Trophoblast cell (in vitro differentiated cells and primary cell): Measurements from ENCODE around the gene CD33.

Source experiments
- DNase-seq, 2 donors: peaks; one replicate each; pipeline ENCODE4 v3.0.0-alpha.2; 2016
- H2AFZ ChIP-seq: 2 replicates; pipeline ENCODE4 v1.6.1; 2013; ENCODE audit warnings: low read length, moderate library complexity, mild to moderate bottlenecking; ENCODE audit not compliant: insufficient read depth, poor library complexity
- H2AK5ac ChIP-seq: 2 replicates; pipeline ENCODE4 v1.6.1; 2013; ENCODE audit warnings: mild to moderate bottlenecking, low read length
- H2BK120ac ChIP-seq: 2 replicates; pipeline ENCODE4 v1.6.1; 2013; ENCODE audit warnings: low read length, mild to moderate bottlenecking, moderate library complexity; ENCODE audit not compliant: insufficient read depth, poor library complexity
- H2BK12ac ChIP-seq: 2 replicates; pipeline ENCODE4 v1.6.1; 2013; ENCODE audit warnings: mild to moderate bottlenecking, low read length, moderate library complexity
- H2BK5ac ChIP-seq: 2 replicates; pipeline ENCODE4 v1.6.1; 2013; ENCODE audit warnings: low read length, low read depth, moderate library complexity, mild to moderate bottlenecking; ENCODE audit not compliant: poor library complexity
- H3K14ac ChIP-seq: 2 replicates; pipeline ENCODE4 v1.6.1; 2013; ENCODE audit warnings: mild to moderate bottlenecking, low read length
- H3K18ac ChIP-seq: 2 replicates; pipeline ENCODE4 v1.6.1; 2013; ENCODE audit warnings: mild to moderate bottlenecking, low read length
- H3K23ac ChIP-seq: 2 replicates; pipeline ENCODE4 v1.6.1; 2013; ENCODE audit warnings: low read length
- H3K27ac ChIP-seq: 2 replicates; pipeline ENCODE4 v1.5.1; 2013; ENCODE audit warnings: low read depth, mild to moderate bottlenecking, inconsistent platforms, low read length, moderate library complexity
- H3K27me3 ChIP-seq: 2 replicates; pipeline ENCODE4 v1.6.1; 2013; ENCODE audit warnings: inconsistent platforms, mild to moderate bottlenecking, low read length, moderate library complexity; ENCODE audit not compliant: insufficient read depth
- H3K36me3 ChIP-seq, 2 experiments: 1 replicate in 1 of 2; 2 replicates in 1 of 2; pipeline ENCODE4 v1.6.1; 2013; ENCODE audit warnings: low read length in 2 of 2, mild to moderate bottlenecking in 2 of 2, moderate library complexity in 1 of 2; ENCODE audit not compliant: insufficient read depth in 2 of 2, control insufficient read depth in 1 of 2
- H3K4ac ChIP-seq: 2 replicates; pipeline ENCODE4 v1.6.1; 2013; ENCODE audit warnings: low read depth, mild to moderate bottlenecking, low read length, moderate library complexity
- H3K4me1 ChIP-seq, 2 experiments: 1 replicate in 1 of 2; 2 replicates in 1 of 2; pipeline ENCODE4 v1.6.1; 2013; ENCODE audit warnings: low read length in 2 of 2, mild to moderate bottlenecking in 2 of 2, moderate library complexity in 1 of 2; ENCODE audit not compliant: insufficient read depth in 2 of 2, control insufficient read depth in 1 of 2
- H3K4me2 ChIP-seq: 2 replicates; pipeline ENCODE4 v1.6.1; 2013; ENCODE audit warnings: inconsistent platforms, mild to moderate bottlenecking, low read length, moderate library complexity
- H3K4me3 ChIP-seq: 2 replicates; pipeline ENCODE4 v1.5.1; 2013; ENCODE audit warnings: mild to moderate bottlenecking, low read depth, low read length, inconsistent platforms
- H3K79me1 ChIP-seq: one replicate; pipeline ENCODE4 v1.6.1; 2013; ENCODE audit warnings: low read length
- H3K79me2 ChIP-seq: 2 replicates; pipeline ENCODE4 v1.6.1; 2013; ENCODE audit warnings: low read length, mild to moderate bottlenecking; ENCODE audit not compliant: control insufficient read depth, insufficient read depth, poor library complexity
- H3K9ac ChIP-seq: 2 replicates; pipeline ENCODE4 v1.6.1; 2013; ENCODE audit warnings: mild to moderate bottlenecking, low read length
- H3K9me3 ChIP-seq: 2 replicates; pipeline ENCODE4 v1.6.1; 2013; ENCODE audit warnings: low read depth, mild to moderate bottlenecking, control low read depth, inconsistent platforms, low read length; ENCODE audit not compliant: insufficient read depth
- H4K12ac ChIP-seq: 2 replicates; pipeline ENCODE4 v1.6.1; 2013; ENCODE audit warnings: low read depth, mild to moderate bottlenecking, low read length, moderate library complexity
- H4K8ac ChIP-seq: 2 replicates; pipeline ENCODE4 v1.6.1; 2013; ENCODE audit warnings: low read depth, mild to moderate bottlenecking, low read length, moderate library complexity
- H4K91ac ChIP-seq: one replicate; pipeline ENCODE4 v1.6.1; 2013; ENCODE audit warnings: low read depth, mild to moderate bottlenecking, low read length, moderate library complexity
- WGBS: extraction: QIAGEN DNeasy Blood & Tissue Kit; methylation state at CpG from one replicate; pipeline ENCODE4 v1.1.7; 2013; ENCODE audit warnings: missing lambda C conversion rate; ENCODE audit not compliant: insufficient read length, insufficient coverage; ENCODE audit errors: extremely low coverage; 5-methylcytosine and 5-hydroxymethylcytosine counted together

CD33 gene

GRCh38 chr19:51200071-51200666 lies 24.7 kb upstream of the CD33 start:
- no peak overlapping the region for H2AK5ac ChIP-seq
- no peak overlapping the region for H4K12ac ChIP-seq
- no peak overlapping the region for H3K23ac ChIP-seq
- no peak overlapping the region for H2BK5ac ChIP-seq
- H3K36me3 ChIP-seq, result no peaks in the 10 kb centered on the region
- no peak overlapping the region for H3K27ac ChIP-seq
- no peak overlapping the region for H4K91ac ChIP-seq
- no peaks in the 10 kb centered on the region for H3K27me3 ChIP-seq
- H4K8ac ChIP-seq, result no peak overlapping the region
- no peak overlapping the region for H2BK12ac ChIP-seq
- no peak overlapping the region for H3K4me2 ChIP-seq
- H3K79me2 ChIP-seq, result no peaks in the 10 kb centered on the region
- no peak overlapping the region for H3K4me3 ChIP-seq
- no CpG with 5 or more reads among the region's 10 CpGs for WGBS
- no peaks in the 10 kb centered on the region for H3K79me1 ChIP-seq
- no peak overlapping the region for H3K18ac ChIP-seq
- no peak for DNase-seq
- H2BK120ac ChIP-seq, result no peak overlapping the region
- H3K14ac ChIP-seq, result no peak overlapping the region
- H3K4ac ChIP-seq, result no peak overlapping the region
- H2AFZ ChIP-seq, result no peak overlapping the region
- H3K4me1 ChIP-seq, result no peaks in the 10 kb centered on the region
- H3K9me3 ChIP-seq, result peaks cover 18% of the 10 kb centered on the region
- H3K9ac ChIP-seq, result no peak overlapping the region

- no CpG with 5 or more reads among the region's 5 CpGs for WGBS
Observed at GRCh38 chr19:51201712-51202111, 23.2 kb upstream of the CD33 start.

GRCh38 chr19:51203916-51204315 lies 21.0 kb upstream of the CD33 start:
- no peak overlapping the region for H3K14ac ChIP-seq
- H3K79me2 ChIP-seq, result no peaks in the 10 kb centered on the region
- no peak overlapping the region for H3K27ac ChIP-seq

More at GRCh38 chr19:51201712-51202111, 23.2 kb upstream of the CD33 start:
- no peak overlapping the region for H2AFZ ChIP-seq
- no peaks in the 10 kb centered on the region for H3K79me2 ChIP-seq
- H4K8ac ChIP-seq, result no peak overlapping the region
- no peaks in the 10 kb centered on the region for H3K4me1 ChIP-seq
- no peak overlapping the region for H2BK12ac ChIP-seq
- no peak overlapping the region for H3K27ac ChIP-seq
- no peak overlapping the region for H3K18ac ChIP-seq
- H3K4me3 ChIP-seq, result no peak overlapping the region
- H3K4ac ChIP-seq, result no peak overlapping the region
- H3K9me3 ChIP-seq, result peaks cover 14% of the 10 kb centered on the region
- no peak overlapping the region for H3K9ac ChIP-seq
- no peak overlapping the region for H2BK120ac ChIP-seq
- no peaks in the 10 kb centered on the region for H3K36me3 ChIP-seq
- no peaks in the 10 kb centered on the region for H3K27me3 ChIP-seq
- no peaks in the 10 kb centered on the region for H3K79me1 ChIP-seq
- no peak overlapping the region for H4K91ac ChIP-seq
- no peak overlapping the region for H2AK5ac ChIP-seq
- H3K14ac ChIP-seq, result no peak overlapping the region
- no peak overlapping the region for H3K23ac ChIP-seq
- H4K12ac ChIP-seq, result no peak overlapping the region
- no peak for DNase-seq
- H3K4me2 ChIP-seq, result no peak overlapping the region
- H2BK5ac ChIP-seq, result no peak overlapping the region

GRCh38 chr19:51204321-51204720 lies 20.6 kb upstream of the CD33 start:
- H2BK5ac ChIP-seq, result no peak overlapping the region
- H2AFZ ChIP-seq, result no peak overlapping the region
- no peaks in the 10 kb centered on the region for H3K4me1 ChIP-seq
- H3K27ac ChIP-seq, result no peak overlapping the region
- peaks cover 14% of the 10 kb centered on the region for H3K9me3 ChIP-seq
- no peak overlapping the region for H3K9ac ChIP-seq
- no peak overlapping the region for H3K23ac ChIP-seq
- H4K8ac ChIP-seq, result no peak overlapping the region
- DNase-seq, result no peak
- H2BK12ac ChIP-seq, result no peak overlapping the region
- no peak overlapping the region for H2AK5ac ChIP-seq
- no CpG with 5 or more reads among the region's 6 CpGs for WGBS
- no peak overlapping the region for H3K4ac ChIP-seq
- no peaks in the 10 kb centered on the region for H3K79me1 ChIP-seq
- H4K12ac ChIP-seq, result no peak overlapping the region
- no peak overlapping the region for H3K18ac ChIP-seq
- no peaks in the 10 kb centered on the region for H3K27me3 ChIP-seq
- no peaks in the 10 kb centered on the region for H3K79me2 ChIP-seq
- no peak overlapping the region for H4K91ac ChIP-seq
- H3K36me3 ChIP-seq, result no peaks in the 10 kb centered on the region
- no peak overlapping the region for H3K4me2 ChIP-seq
- no peak overlapping the region for H2BK120ac ChIP-seq
- no peak overlapping the region for H3K4me3 ChIP-seq
- no peak overlapping the region for H3K14ac ChIP-seq

More at GRCh38 chr19:51203916-51204315, 21.0 kb upstream of the CD33 start:
- Histone ChIP-seq H2AFZ (no peak overlapping the region), H4K8ac (no peak overlapping the region), H2BK12ac (no peak overlapping the region), H3K4me3 (no peak overlapping the region), H2BK5ac (no peak overlapping the region), H3K9me3 (peaks cover 15% of the 10 kb centered on the region), H3K4ac (no peak overlapping the region), H3K27me3 (no peaks in the 10 kb centered on the region), H4K91ac (no peak overlapping the region), H3K18ac (no peak overlapping the region), H3K4me1 (no peaks in the 10 kb centered on the region), H3K9ac (no peak overlapping the region), H4K12ac (no peak overlapping the region), H3K23ac (no peak overlapping the region), H2BK120ac (no peak overlapping the region), H2AK5ac (no peak overlapping the region), H3K36me3 (no peaks in the 10 kb centered on the region), H3K4me2 (no peak overlapping the region), H3K79me1 (no peaks in the 10 kb centered on the region)
- no CpG with 5 or more reads among the region's 3 CpGs for WGBS
- DNase-seq, result no peak
